NT2/D1 (cell line): ENCODE data around the gene IL32.

ENCODE experiments used
- SUZ12 ChIP-seq: IDR thresholded peaks from 2 replicates; pipeline ENCODE4 v1.6.1; 2011; ENCODE audit not compliant: insufficient read length, insufficient read depth; ENCODE audit errors: extremely low read depth
- YY1 ChIP-seq: IDR thresholded peaks from 2 replicates; pipeline ENCODE4 v1.6.1; 2011; ENCODE audit not compliant: insufficient read length, insufficient read depth

DNA sequence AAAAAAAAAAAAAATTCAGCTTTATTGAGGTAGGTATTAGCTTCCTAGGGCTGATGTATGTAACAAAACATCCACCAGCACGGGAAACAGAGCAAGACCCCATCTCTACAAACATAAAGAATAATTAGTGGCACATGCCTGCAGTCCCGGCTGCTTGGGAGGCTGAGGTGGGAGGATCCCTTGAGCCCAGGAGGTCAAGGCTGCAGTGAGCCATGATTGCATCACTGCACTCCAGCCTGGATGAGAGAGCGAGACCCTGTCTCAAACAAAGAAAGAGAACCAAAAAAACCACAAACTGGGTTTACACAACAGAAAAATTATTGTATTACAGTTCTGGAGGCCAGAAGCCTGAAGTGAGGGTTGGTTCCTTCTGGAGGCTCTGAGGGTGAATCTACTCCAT, 23.1 kb upstream of the IL32 start:
- TF ChIP-seq YY1: no peak
- TF ChIP-seq SUZ12: no peak
